ACHN (cell line): ENCODE results near the gene GAS7.
"Not testable (repeated sequence)": the region's sequence is repeated elsewhere in the genome, so short reads cannot be mapped to it uniquely, and the experiment has no call there.

Experiments used
- DNase-seq: peaks from one replicate; pipeline ENCODE4 v3.0.0-alpha.2; 2015
- in situ Hi-C: cut with HindIII; loops from 2 replicates; pipeline ENCODE4 v1.10.0; 2017; ENCODE audit warnings: low sequenced_read_pairs, low pct_ligation_motif_present, low pct_unique_long_range_greater_than_20kb

Gene GAS7

GRCh38 chr17:9924735-9925191 is 273.6 kb downstream of the GAS7 start:
- in situ Hi-C loops, result no loop called here
- DNase-seq, result peak; percentile 85

- in situ Hi-C loops, result no loop called here
- DNase-seq, result no peak
Measured at GRCh38 chr17:9922012-9922848, 276.2 kb downstream of the GAS7 start.

DNA sequence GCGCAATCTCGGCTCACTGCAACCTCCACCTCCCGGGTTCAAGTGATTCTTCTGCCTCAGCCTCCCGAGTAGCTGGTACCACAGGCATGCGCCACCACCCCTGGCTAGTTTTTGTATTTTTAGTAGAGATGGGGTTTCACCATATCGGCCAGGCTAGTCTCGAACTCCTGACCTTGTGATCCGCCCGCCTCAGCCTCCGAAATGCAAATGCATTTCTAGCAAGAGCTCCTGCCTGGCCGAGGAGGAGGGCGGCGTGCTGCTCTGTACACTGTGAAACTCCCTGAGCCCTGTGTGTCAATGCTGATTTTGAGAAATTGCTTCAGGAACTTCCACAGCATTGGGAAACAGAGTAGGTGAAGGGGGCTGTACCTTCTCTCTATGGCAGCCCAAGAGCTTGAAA is 277.2 kb downstream of the GAS7 start:
- in situ Hi-C loops, DNase-seq: not testable (repeated sequence)

DNA sequence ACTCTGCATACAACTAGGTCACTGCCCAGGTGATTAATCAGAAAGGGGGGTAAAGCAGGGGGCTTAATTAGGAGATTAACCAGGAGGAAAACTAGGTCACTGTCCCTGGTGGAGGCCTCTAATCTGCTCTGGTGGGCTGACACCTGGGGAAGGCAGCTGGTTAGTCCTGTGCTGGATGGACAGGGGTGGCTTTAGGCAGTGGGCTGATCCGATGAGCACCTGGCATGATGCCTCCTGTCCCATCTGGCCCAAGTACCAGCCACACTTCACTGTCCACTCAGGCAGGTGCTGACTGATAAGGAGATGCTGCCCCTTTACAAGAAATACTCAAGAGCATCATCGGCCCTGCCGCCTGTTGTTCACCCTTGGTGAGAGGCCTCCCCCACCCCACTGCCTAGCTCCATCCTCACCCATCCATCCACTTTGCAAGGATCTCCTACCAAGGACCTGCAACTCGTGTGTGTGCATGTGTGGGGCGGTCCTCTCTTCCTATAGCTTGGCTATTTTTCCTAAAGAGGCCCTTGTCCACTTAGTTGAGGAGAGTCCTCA is 279.5 kb downstream of the GAS7 start:
- DNase-seq, result no peak
- in situ Hi-C loops, result no loop called here

DNA sequence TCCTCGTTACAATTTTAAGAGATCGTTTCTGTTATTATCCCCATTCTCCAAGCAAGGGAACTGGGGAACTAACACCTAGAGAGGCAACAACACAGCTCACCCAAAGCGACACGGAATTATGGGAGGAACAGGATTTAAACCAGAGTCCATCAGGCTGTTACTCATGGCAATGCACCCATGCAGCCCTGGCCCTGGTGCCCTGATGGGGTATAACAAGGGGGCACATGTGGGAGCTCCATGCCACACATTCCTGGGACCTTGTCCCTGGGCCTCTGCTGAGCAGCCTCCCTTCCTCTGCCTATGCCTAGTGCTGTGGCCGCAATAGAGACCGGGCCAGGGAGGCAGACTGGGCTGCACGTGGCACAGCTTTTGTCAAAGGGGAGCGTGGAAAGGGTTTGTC is 280.1 kb downstream of the GAS7 start:
- DNase-seq, result no peak
- in situ Hi-C loops, result no loop called here

DNA sequence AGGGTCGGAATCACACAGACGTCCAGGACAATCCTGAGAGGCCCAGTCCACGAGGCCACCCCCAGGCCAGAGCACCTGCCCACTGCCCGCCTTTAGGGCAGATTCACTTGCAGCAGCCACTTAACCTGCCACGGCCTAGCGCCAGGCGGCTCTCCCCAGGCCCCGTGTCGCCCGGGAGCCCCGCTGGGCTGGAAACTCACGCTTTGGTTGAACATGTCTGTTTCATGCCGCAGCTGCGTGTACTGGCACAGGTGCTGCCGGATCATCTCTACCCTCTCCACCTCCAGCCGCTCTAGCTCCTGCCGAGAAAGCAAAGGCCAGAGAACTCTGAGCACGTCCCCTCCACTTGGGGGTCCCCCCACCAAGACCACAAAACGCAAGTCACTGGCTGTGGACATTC is 280.6 kb downstream of the GAS7 start:
- in situ Hi-C loops, result no loop called here
- DNase-seq, result no peak

DNA sequence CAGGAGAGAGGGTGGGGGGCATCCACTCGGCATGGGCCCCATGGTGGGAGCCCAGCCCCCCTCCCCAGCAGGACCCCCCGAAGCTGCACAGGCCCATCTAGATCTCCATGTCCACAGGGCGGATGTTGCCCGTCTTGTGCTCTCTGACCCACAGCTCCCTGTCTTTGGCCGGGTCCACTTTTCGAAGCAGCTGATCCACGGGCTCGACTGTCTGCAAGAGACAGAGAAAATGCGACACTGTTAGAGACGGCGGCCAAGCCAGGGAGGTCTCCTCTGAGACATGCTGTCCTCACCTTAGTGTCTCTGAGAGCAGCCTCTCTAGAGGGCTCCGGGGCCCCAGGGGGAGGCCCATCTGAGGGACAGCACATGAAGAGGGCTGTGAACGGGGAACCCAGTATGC is 281.3 kb downstream of the GAS7 start:
- DNase-seq, result no peak
- in situ Hi-C loops, result no loop called here

DNA sequence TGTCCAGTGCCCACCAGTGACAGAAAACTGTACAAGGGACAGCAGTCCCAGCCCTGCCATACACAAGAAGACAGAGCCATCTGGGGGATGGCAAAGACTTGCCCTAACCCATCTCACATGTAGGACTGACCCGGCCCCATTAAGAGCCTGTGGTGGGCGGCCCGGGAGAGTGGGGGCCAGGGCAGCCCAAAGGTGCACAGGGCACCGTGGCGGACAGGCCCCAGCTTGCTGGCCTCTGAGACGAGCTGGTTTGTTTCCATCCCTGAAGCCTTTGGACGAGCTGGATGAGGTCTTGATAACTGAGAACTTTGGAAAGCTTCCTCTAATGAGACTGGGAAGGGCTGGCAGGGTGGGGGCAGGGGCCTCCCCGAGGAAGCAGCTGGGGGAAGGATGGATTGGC is 282.3 kb downstream of the GAS7 start:
- in situ Hi-C loops, result no loop called here

DNA sequence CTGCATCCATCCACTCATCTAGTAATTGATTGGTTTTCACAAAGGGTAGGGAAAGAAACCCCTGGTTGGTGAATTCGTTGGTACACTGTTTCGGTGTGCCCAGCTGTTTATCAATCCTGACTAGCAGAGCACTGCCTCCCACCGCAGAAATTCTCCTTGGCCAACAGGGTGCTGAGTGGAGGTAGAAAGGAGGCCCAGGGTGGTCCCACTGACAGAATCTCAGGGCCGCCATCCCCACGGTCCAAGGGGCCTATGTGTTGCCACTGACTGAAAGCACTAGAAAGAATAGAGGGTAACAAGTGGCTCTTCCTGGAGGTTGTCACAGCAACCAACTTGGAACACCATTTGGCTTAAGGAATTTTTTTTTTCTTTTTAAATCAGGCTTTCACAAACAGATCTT is 284.9 kb downstream of the GAS7 start:
- in situ Hi-C loops, result no loop called here
- DNase-seq, result no peak

More for the DNA sequence above, 282.3 kb downstream of the GAS7 start:
- DNase-seq, result no peak

DNA sequence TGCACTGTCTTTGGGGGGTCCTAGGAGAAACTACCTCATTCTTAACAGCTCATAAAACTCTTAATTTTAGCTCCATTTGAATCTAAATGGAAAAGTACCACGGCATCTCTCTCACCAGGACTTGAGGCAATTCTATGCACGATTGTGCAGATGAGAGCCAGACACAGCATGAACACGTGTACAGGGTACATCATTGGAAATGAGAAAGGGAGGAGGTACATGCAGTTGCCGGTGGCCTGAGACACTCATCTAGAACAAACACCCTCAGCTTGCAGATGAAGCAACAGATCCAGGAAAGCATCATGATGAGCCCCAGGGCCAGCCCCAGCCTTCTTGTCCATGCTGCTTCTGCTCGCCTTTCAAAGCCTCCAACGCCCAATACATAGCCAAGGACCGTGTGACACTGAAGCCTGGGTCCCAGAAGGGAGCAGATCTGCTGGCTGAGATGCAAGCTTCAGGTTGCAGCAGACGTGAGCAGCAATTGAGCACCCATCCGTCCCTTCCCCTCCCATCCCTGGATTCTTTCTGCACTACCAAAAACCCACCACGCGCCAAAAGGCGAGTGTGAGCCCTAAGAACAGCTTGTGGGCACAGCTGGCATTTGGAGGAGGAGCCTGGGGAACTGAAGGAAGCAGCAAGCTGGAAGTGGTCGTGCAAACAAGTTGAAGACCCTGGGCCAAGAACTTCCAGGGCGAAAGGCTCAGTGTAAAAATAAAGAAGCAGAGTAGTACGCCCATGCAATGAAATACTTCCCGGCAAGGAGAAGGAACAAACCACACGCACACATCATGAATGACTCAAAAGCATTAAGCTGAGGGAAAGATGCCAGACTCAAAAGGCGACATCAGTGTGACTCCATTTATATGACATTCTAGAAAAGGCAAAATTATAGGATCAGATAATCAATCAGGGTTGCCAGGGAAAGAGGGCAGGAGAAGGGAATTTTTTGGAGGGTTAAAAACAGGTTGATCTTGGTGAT is 286.0 kb downstream of the GAS7 start:
- in situ Hi-C loops, result no loop called here
- no peak for DNase-seq

DNA sequence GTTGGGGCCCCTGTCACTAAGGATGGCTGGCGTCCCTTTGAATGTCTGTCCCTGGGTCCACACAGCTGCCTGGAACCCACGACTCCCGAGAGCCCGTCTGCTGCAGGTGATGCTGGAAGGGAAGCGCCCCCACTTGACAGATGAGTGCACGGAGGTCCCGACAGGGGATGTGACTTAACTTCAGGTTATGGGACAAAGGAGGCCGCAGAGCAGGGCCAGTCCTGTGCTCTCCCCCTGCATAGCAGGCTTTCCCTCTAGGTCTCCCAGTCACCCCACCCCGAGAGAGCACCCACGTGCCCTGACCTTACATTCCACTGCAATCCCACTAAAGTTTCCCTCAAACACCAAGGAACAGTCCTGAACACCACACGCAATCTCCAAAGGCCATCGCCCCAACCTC is 287.3 kb downstream of the GAS7 start:
- in situ Hi-C loops, result no loop called here
- no peak for DNase-seq

- no peak for DNase-seq
- in situ Hi-C loops, result no loop called here
Measured at GRCh38 chr17:9908649-9909042, 289.8 kb downstream of the GAS7 start.

DNA sequence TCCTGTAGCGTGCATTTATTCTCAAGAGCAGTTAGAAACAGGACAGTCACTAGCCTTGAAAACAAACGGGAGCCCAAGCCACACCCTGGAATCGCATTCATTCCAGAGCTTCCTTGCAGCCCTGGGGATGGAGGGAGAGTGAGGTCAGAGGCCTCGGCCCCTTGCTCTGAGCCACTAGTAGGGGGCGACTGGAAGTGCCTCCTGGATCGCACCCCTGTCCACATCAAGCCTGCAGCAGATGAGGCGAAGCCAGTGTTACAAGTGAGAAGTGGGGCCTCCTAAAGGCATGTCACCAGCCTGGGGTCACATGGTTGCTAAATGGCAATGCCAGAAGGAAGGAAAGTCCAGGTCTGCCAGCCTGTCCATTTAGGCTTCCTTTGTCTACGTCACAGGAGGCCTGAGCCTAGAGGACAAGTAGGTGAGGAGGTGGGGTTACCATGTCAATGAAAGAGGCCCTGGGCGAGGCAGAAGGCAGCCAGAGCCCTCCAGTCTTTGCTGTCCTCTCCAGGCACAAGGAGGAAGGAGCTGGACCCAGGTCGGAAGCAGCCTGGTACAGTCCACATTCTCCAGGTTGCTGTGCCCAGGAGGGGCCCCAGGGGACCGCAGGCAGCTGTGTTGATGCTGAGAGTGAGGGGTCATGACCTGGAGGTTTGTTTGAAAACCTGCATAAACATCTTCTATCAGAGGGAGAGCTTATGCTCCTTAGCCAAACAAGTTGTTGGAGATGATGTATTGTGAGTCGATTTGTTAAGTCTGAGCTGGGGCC is 290.3 kb downstream of the GAS7 start:
- in situ Hi-C loops, result no loop called here
- no peak for DNase-seq

- in situ Hi-C loops, result no loop called here
- no peak for DNase-seq
Measured at GRCh38 chr17:9907131-9907530, 291.3 kb downstream of the GAS7 start.

GRCh38 chr17:9906616-9907015 is 291.8 kb downstream of the GAS7 start:
- no peak for DNase-seq
- in situ Hi-C loops, result no loop called here

GRCh38 chr17:9905902-9906301 is 292.5 kb downstream of the GAS7 start:
- DNase-seq, result peak; percentile 41
- in situ Hi-C loops, result no loop called here

DNA sequence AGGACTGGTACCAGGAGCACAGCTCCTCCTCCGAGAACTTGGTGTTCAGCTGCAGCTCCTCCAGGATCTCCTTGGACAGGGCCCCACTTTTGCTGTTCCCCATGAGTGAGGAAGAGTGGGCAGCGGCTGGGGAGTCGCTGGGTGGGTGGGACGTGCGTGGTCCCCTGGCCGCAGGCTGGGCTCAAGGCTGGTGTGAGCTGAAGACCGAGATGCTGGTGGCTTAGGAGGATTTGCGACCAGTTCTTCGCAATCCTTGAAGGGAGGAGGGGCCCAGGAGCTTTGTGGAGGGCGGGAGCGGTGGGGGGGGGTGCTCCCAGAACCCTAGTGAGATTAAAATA is 293.4 kb downstream of the GAS7 start, which contains the start of gene RCVRN:
RCVRN (minus strand) TSS at position 194 of the 338 bp plus-strand sequence; CDS start at position 103, 91 bp downstream.
- DNase-seq, result no peak
- in situ Hi-C loops, result no loop called here

GRCh38 chr17:9904277-9905077 is 293.9 kb downstream of the GAS7 start:
- DNase-seq, result no peak
- in situ Hi-C loops, result no loop called here
